GM13976 (cell line): ENCODE data around the gene CTSE.

Experiments used
- DNase-seq: peaks from one replicate; pipeline ENCODE4 v3.0.0; 2012; ENCODE audit warnings: low spot score
- CTCF ChIP-seq: IDR thresholded peaks from 2 replicates; pipeline ENCODE4 v1.5.1; 2012; ENCODE audit warnings: borderline replicate concordance, mild to moderate bottlenecking; ENCODE audit not compliant: insufficient read depth; ENCODE audit errors: extremely low read depth, missing control alignments, control extremely low read depth
- in situ Hi-C: fragments of 300-500 bp; cut with MboI; formaldehyde crosslinking; loops from one replicate; pipeline ENCODE4 v1.12.0; 2022; ENCODE audit warnings: low sequenced_read_pairs, mixed read lengths, inconsistent platforms; ENCODE audit not compliant: unreplicated experiment

CTSE gene

GRCh38 chr1:205981257-205981656 lies 42.4 kb downstream of the CTSE start:
- in situ Hi-C loops = loop anchor here (10.0 kb wide), 1 partner anchor 124 kb away; no protein-coding TSS in a partner anchor
- TF ChIP-seq CTCF = no peak
- no peak for DNase-seq

GRCh38 chr1:205980237-205980870 lies 43.3 kb downstream of the CTSE start:
- no peak for TF ChIP-seq CTCF
- in situ Hi-C loops = loop anchor here (10.0 kb wide), 1 partner anchor 124 kb away; no protein-coding TSS in a partner anchor
- no peak for DNase-seq

- no peak for TF ChIP-seq CTCF
- in situ Hi-C loops = loop anchor here (10.0 kb wide), 1 partner anchor 184 kb away; no protein-coding TSS in a partner anchor
- DNase-seq = no peak
Observed at GRCh38 chr1:205979301-205979700, 44.4 kb downstream of the CTSE start.

GRCh38 chr1:205978676-205979075 lies 45.0 kb downstream of the CTSE start:
- no peak for DNase-seq
- in situ Hi-C loops = loop anchor here (10.0 kb wide), 1 partner anchor 184 kb away; no protein-coding TSS in a partner anchor
- TF ChIP-seq CTCF = no peak

GRCh38 chr1:205977402-205978014 lies 46.2 kb downstream of the CTSE start:
- TF ChIP-seq CTCF = peak; percentile 97
- in situ Hi-C loops = loop anchor here (10.0 kb wide), 1 partner anchor 183 kb away; no protein-coding TSS in a partner anchor
- peak; percentile 83 for DNase-seq

GRCh38 chr1:205976708-205977401 lies 46.8 kb downstream of the CTSE start:
- TF ChIP-seq CTCF = no peak
- in situ Hi-C loops = loop anchor here (10.0 kb wide), 1 partner anchor 182 kb away; no protein-coding TSS in a partner anchor
- DNase-seq = no peak
